Measurements from ENCODE around the gene THSD7A.

THSD7A gene

DNA sequence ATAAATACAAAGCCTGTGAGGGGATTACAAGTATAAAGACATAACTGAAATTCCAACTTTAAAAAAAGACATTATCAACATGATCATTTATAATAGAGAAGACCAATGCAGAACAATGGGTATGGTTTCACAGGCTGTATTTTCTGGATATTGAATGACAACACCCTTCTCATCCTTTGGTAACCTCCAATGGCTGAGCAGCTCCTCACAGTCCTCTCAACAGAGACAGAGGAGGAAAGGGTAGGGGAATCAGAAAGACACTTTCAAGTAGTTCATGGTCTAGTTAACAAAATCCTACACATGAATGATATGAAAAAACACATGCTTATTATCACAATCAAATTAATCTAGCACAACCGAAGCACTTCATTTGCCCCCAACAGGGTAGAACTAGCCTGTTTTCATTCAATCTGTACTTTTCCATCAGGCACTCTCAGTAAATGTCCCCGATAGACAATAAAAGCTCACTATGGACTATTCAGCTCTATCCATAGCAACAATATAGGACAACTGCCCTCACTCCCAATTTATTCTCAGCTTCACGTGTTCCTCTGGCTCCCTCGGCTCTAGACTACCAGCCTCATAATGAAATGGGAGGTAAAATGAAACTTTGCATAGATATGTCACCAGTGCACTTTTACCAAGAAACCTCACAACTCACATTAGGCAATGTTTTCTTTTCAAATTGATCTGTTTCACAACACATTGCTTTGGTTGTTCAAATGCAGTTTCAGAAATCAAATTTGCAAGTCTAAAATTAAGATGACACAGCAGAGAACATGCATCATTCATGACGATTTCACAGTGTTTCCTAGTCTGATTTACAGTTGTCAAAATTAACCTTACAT is 211.4 kb downstream of the THSD7A start:
- DNase-seq, result no peak

DNA sequence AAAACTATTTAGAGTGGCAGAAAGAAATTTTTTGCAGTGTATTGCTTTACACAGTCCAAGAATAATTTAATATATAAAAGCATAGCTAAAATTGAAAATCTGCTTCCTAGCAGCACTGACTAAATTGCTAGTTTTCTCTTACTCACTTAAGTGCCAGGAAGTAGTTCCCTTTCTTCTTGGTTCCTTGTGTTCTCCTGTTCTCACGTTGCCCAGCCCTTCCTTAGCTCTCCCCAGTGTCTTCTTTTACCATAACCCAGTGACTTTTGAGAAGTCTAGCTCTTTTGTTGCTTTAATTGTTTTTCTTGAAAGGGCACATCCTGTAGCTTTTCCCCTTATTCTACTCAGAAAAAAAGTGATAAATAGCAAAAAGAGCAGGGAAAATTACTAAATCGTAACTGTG is 215.5 kb downstream of the THSD7A start:
- DNase-seq, result no peak

DNA sequence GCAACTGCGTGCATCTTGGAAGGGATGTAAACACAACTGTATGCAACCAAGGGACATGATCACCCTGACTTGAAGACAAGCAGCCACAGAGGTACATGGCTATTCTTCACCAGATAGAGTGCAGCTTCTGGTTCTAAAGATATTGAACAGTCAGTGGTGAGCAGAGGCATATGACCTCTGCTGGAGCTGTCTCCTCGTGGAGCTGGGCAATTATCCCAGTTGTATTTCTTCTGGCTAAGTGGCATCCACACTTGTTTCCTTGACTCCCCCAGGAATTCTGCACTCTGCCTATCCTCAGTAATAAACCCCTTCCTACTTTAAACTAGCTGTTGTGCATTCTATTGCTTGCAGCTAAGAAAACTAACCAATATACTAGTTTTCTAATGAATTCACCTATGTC is 216.8 kb downstream of the THSD7A start:
- DNase-seq, result no peak

DNA sequence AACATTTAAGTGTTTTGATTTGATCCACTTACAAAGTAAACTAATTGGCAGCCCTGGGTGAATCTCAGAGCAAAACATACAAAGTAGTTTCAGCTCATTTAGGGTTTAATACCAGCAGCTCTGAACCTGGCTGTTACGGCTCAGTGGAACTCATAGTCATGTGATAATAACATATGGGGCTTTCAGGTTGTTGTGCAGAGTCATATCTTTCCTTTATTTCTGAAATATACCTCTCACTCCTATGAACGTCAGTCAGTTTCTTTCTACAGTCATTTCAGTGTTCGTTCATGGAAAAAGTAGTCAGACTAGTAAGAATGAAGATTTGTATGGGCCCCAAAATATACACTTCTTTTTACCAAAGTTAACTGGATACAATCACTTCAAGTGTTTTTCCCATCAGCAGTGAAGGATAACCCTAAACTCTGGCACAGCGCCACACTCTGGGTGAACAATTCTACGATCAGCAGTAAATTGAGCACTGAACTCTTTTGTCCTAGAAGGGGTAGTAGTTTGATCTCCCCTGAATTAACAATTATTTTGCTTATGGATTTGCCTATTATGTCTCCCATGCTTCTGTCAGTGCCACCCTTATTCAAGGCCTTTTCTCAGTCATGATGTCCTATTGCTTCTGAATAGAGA is 218.6 kb downstream of the THSD7A start:
- no peak for DNase-seq

DNA sequence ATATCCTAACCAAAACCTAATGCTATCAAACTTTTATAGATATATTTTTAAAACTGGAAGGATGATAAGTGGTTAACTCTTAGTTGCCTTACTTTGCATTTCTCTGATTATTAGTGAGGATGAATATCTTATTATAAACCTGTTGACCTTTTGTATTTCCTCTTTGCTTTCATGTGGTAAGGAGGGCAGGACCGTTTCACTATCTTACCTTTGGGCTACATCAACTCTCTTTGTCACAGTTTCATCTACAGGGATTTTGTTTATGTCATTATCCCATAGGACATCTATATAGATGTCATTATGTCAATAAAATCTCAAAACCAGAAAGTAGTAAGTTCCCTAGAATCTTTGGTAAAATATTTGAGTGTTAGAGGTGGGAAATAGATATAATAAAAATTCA is 219.3 kb downstream of the THSD7A start:
- DNase-seq, result no peak

DNA sequence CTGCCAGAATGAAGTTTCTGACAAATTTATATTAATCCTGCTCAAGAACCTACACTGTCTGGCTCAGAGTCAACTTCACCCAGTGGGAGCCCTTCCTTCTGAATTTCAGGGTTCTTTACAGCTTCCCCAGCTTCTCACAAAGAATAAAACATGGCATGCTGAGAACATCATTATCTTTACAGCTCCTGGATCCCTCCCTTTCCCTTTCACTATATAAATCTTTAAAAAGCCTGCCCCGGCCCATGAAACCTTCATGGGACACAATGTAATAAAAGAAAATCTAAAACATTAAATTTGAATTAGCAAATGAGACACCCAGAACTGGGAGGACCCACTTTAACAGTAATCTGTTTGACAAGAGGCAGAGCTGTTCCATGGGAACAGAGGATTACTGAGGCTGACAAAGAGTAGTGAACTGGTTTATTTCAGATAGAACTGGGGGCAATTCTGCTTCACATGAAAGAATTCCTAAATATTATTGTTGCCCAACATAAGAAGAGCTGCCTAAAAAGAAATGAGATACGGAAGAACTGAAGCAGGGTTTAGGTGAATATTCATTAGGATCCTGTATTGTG is 222.8 kb downstream of the THSD7A start:
- no peak for DNase-seq

DNA sequence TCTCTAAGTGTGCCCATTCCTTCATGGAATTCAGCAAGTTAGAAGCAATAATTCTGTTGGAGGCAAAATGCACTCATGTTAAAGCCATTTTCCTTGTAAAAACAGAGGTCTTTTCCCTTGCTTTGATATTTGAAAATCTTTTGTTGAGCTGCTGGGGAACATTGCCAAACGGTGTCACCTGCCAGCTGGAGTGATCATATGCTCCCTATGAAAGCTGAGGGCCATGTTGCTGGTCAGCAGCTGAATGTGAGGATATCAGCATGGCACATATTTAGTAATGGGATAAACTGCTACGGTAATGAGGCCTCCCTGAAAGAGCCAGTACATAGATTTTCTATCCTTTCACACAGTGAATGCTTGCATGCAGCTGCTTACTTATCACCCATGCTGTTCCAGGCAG is 224.3 kb downstream of the THSD7A start:
- no peak for DNase-seq

DNA sequence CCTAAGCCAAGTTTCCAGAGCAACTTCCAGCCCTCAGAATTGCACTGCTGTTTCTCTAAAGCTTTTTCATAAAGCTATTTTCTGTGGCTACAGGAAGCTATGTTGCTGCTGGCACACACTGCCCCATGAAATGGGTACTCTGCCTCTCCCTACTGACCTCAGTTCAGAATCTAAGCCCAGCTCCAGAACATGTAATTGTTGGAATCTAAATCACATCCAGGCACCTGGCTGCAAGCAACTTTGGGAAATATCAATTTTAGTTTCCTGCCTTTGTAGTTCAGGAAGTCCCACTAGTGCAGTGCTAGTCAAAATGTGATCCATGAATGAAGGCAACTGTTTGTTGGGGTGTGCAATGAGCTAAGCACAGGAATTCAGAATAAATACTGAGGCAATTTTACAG is 226.2 kb downstream of the THSD7A start:
- no peak for DNase-seq

DNA sequence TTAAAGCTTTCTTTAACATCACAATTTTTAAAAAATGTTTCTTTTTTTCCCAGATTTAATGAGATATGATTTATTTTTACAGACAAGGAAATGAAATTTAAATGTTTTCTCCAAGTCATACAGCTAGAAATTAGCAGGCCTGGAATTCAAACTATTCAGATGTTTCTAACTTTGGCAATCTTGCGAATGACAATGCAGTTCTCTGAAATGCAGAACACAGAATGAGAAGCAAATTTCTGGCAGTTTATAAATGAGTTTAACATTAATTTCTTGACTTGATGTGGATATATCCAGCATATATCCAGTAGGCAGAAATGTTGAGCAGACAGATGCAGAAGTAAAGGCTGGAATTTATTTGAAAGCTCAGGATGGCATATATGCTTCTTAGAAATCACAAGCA is 227.5 kb downstream of the THSD7A start:
- DNase-seq, result no peak

DNA sequence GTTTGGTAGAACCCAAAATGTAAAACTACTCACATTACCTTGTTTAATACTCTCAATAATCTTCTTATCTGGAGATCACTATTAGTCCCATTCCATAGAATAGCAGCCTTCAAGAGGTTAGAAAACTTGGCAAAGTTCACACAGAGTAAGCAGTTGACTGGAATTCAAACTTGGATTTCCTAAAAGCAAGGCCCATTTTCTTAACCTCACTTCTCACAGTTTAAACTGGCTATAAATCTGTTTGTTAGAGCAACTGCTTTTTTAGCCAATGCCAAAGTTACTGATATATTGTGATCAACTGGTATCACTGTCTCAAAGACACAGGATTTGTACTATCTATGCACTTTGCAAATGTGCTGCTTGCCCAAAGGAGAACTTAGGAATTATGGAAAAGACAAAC is 230.2 kb downstream of the THSD7A start:
- DNase-seq, result no peak

DNA sequence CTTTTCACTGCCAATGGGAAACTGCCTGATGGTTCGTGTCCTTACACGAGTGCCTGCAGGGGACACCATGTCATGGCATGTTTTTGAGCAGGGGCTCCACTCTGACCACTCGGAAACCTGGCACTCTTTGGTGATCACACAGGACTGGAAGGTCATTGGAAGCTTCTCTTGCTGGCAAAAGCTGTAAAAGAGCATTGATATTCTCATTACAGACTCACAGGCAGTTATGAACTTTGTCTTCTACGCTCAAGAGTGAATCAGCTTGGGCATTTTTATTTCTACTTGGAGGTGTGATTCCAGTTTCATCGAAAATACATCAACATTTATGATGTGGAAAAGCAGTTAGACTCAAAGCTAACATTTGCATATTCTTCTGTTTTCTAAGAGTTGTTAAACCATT is 238.7 kb downstream of the THSD7A start:
- no peak for DNase-seq

DNA sequence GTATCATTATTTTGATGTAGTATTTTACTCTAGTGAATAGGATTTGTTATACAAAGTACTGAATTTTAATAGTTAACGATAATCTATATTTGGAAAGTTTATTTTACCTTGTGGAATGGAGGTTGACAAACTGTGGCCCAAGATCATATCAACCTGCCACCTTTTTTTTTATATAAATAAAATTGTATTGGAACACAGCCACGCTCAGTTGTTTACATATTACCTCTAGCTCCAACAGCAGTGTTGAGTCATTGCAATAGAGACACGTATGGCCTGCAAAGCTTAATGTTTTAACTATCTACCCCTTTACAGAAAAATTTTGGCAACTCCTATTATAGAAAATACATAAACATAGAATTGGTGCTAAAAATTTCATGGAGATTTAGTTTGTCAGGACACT is 239.3 kb downstream of the THSD7A start:
- DNase-seq, result no peak

DNA sequence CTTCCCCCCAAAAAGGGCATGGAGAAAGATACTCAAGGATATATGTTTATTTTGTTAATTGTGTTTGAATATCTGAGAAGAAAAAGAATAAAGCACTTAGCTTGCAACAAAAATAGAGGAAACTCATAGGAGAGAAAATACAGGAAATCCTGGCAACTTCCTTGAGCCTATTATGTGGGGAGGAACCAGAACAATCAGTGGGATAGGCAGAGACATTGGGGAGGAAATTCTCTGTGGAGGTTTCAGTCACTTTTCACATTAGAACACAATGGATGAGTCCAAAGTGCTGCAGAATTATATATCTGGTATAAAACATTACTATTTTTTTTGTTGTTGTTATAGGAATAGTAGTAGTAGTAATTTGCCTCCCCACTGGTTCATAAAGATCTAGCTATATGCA is 240.1 kb downstream of the THSD7A start:
- no peak for DNase-seq

DNA sequence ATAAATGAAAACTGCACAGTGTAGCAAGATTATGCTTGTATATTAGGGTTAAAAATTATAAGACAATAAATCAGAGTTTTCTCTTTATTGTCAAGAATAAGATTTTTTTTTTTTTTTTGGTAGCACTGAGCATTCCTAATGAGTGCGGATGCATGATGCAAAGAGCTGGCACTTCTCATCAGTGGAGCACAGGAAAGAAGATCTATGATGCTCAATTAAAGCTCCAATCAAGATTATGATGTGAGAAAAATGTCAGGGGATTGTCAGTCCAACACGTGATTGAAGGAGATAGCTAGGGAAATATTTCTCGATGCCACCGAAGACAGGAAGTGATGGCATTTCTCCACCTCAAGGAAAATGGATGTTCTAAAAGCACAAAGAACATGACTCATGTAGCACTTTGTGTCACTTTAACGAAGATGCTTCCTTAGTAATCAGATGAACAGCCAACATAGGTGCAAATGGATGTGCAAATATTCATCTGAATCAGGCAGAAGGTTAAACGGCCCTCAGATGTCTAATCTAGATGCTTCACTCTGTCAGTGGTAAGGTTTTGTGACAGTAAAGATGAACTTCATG is 240.9 kb downstream of the THSD7A start:
- DNase-seq, result no peak

DNA sequence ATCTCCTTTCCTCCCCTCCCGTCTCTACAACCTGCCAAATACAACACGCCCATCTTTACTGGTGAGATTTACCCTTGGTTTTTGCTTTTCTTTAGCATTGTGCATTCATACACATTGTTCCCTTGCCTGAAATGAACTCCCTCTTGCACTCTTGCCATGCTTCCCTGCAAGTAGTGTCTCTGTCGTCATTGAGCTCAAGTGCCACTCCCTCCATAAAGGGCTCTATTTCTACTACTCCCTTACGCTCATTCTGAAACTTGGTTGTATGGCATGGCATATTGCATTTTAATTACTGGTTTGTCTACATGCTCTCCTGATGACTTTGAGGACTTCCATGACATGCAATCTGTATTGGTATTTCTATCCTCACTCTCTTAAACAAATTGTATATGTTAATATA is 242.7 kb downstream of the THSD7A start:
- DNase-seq, result no peak

DNA sequence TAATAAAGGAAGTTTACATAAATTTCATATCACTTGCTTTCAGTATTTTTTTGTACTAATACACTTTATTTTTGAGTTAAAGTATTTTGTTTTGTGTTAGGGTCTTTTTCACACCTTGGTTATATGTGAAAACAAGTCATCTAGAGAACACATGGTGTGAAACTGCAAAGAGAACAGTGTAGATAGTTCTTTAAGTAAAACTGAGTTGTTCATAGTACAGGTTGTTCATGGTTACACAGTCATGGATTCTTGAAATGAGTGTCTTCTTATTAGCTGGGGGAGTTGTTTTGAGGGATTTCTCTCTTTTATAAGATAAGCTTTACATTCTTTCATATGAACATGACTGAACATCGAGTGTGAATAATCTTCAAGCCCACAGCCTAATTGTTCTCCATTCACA is 244.2 kb downstream of the THSD7A start:
- no peak for DNase-seq

DNA sequence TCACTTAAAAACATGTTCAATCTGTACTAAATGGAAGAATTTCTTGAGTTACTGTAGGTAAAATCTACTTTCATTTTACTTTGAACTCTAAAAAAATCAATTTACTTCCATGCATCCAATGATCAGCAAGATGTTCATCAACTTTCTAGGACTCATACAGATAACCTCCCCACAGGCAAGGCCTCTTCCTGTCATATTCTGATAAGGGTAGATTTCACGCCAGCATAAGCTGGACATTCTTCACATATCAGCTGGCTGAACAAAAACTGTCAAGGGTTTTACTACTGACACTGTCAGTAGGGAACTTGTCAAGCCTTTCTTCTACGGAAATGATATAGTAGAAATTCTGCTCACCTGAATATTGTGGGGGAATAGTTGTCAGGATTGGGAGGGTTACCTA is 244.9 kb downstream of the THSD7A start:
- no peak for DNase-seq

DNA sequence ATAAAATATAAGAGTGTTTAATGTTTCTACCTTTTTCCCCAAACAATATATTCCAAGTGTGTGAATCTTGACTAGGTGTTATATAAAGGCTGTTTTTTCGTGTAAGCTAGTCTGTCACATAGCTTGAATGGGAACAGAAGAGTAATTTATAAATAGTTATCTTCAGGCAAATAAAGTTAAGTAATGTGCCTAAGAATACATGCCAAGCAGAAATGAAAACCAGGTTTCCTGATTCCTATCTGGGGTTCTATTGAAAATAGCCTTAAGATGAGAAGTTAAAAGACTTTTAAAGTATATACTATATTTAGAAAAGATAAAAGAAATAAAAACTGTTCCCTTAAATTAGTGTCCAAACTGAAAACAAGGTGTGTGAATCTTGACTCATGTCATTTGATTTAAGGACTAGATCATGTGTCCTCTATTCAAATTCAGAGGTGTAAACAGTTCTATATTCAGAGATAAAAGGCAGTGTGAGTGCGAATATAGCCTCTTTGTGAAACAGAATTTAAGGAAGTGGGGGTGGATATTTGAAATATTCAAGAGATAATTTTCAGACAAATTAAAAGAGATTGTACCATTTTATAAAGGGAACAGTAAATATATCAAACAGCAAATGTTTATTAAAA is 247.5 kb downstream of the THSD7A start:
- no peak for DNase-seq

DNA sequence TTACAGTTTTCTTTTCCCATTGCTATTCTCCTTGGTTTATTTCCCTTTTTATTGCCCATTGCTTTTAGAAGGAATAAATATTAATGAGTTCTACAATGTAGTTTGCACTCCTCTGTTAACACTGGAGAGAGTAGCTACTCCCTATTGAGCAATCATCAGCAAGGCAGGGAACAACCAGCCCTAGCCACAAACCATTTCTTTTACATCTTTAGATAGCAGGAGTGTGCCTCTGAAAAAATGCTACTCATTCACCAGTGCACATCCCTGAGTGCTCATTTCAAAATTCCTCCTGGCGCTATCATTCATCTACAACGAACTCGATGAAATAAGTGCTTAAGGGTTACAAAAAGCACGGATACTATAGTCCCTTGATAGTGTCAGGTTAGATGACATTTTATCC is 252.9 kb downstream of the THSD7A start:
- DNase-seq, result no peak

DNA sequence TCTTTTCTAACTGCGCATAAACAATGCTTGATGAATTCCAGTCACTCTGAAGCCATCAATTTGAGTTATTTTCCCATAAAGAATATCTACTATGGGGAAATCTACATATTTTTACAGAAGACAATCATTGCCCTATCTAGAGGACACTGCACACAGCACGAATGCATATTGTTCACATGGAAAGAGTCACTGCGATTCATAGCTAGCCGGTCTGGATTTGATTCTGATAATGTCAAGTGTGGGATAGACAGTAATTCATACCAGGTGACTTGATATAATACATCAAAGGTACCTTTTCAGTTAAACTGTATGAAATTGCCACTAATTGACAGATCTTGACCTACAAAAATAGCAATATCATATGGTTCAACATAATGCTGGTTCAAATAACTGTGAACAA is 255.7 kb downstream of the THSD7A start:
- DNase-seq, result no peak

DNA sequence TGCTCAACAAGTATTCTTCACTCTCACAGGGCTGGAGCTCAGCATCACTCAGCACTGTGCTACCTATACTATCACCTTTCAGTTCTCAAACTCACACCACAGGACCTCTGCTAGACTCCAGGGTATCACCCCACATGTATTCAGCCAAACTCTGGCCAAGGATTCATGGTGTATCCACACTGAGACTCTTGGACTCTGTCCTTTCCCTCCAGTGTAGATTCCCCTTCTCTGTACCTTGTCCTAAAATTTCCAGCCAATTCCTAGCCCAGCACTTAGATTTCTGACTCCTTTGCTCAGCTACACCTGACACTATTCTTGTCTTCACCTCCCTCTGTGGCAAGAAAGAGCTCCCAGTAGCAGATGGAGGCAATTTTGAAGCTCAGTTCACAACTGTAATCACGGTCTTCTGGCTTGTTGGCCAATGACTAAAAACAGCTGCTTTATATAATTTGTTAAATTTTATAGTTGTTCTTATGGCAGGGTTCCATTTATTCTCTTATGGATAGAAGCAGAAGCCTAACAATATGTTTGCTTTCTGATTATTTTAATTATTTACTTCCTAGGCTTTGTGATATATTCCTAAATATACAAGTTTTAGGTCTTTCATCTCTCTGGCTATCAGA is 258.8 kb downstream of the THSD7A start:
- DNase-seq, result no peak

DNA sequence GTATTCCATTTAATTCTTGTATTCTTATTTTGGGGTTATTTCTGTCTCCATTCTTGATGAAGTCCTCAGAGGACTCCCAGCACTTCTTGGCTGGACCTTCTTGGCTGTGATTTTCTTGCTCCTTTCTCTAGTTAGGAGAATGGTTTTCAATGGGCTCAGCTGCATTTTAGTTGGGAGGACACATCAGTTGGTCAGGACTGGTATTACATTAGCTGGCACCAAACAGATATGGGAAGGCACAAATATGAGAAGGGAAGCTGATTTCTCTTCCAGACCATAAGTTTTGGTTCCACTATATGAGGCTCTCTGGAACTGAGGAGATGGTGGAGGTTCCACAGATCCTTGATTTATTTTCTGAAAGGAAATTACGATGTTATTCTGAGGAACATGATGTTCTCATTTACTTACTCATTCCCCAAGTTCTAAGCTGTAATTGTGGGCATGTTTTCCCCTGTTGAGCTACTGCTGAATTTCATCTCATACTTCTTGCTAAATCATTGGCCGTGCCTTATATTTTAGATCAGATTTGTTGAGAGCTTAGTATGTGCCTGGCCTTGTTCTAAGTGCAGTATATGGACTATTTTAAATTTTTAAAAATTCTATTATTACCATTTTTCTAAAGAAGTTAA is 261.0 kb downstream of the THSD7A start:
- DNase-seq, result no peak

DNA sequence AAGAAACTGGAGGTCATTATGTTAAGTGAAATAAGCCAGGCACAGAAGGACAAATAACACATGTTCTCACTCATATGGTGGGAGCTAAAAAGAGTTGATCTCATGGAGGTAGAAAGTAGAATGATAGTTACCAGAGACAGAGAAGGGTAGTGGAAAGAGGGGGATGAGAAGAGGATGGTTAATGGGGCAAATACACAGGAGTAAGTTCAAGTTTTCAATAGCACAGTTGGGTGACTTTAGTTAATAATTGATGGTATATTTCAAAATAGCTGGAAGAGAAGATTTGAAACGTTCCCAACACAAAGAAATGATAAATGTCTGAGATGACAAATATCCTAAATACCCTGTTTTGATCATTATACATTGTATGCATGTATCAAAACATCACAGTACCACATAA is 261.8 kb downstream of the THSD7A start:
- DNase-seq, result no peak

Data from activated CD4-positive, alpha-beta T cell treated with anti-CD3 and anti-CD28 coated beads, Interleukin-2, amount 50 U/mL, for 4 hours (primary cell).